GM21390 (cell line): ENCODE results near the gene RAB38.

Source experiments
- ATAC-seq: cut with Tn5 transposase; IDR thresholded peaks from one replicate; pipeline ENCODE4 v1.9.1; 2021; ENCODE audit not compliant: unreplicated experiment

The RAB38 gene

DNA sequence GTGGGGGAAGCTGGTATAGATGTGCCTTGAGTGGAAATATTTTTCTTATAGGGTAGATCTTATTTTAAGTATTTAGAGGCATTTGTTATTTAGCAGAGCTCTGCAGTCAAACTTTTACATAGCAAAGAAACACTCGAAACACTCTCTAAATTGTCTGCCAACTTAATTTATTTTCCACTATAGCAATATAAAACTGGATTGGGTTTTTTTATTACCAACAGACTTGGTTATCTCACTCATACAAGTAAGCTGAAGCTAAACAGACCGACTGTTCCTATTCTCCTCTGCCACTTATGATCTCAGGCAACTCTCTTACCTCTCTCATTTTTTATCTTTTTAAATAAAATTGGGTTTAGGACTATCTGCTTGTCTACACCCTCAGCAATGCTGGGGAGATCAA, 4.6 kb downstream of the RAB38 start:
- no peak for ATAC-seq

DNA sequence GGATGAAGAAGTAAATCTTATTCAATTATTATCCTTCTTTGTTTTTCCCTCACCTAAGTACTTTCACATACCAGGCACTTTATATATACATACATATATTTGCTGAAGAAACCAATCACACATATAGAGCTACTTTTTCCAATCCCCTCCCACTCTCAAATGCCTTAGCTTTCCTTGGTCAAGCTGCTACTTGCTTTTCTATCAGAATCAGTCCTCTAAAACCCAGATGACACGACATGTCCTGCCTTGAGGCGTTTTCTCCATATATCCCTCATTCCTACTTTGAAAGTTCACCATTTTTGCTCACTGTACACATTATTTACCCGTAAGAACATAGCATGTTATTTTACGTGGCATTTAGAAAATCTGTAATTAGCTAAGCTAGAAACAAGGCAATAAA, 5.4 kb downstream of the RAB38 start:
- no peak for ATAC-seq

- no peak for ATAC-seq
Observed at GRCh38 chr11:88169471-88169870, 5.8 kb downstream of the RAB38 start.

DNA sequence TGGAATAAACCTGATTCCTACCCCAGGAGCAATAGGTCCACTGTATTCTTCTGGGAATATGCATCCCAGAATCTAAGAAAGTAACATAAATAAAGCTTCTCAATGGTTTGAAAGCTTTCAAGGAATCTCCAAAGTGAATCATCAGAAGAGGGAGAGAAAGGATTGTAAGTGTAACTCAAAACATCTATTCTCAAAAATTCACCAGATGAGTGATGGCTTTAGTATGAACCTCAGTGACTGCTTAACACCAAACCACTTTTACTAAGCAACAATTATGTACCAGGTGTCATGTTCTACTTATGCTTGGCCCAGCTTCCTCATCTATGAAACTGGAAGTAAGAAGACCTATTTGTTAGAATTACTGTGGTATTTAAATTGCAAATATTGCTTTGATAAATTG, 7.4 kb downstream of the RAB38 start:
- no peak for ATAC-seq

- ATAC-seq = no peak
Observed at GRCh38 chr11:88164806-88165585, 10.2 kb downstream of the RAB38 start.

DNA sequence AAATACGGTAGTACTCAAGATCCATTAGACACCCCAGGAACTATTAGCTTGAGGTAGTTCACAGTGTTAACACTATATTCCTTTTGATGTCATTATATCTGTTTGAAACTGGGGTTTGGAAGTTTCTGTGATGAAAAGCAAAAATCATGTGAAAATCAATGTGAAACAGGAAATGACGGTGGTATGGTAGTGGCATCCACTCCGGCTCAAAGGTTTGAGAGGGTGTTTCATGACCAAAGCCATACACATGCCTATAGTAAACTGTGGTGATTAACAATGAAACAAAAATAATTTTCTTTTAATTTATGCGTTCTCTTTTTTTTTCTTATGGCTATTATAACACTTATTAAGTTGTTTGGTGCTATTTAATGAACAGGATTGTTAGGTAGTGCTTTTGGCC, 10.9 kb downstream of the RAB38 start:
- no peak for ATAC-seq

GRCh38 chr11:88158081-88158480, 17.2 kb downstream of the RAB38 start:
- no peak for ATAC-seq

GRCh38 chr11:88157370-88157769, 17.9 kb downstream of the RAB38 start:
- ATAC-seq = no peak

GRCh38 chr11:88152381-88152780, 22.9 kb downstream of the RAB38 start:
- no peak for ATAC-seq

- ATAC-seq = no peak
Observed at GRCh38 chr11:88151709-88152265, 23.5 kb downstream of the RAB38 start.

GRCh38 chr11:88146106-88146505, 29.1 kb downstream of the RAB38 start:
- ATAC-seq = no peak

- no peak for ATAC-seq
Observed at GRCh38 chr11:88139865-88140264, 35.4 kb downstream of the RAB38 start.

DNA sequence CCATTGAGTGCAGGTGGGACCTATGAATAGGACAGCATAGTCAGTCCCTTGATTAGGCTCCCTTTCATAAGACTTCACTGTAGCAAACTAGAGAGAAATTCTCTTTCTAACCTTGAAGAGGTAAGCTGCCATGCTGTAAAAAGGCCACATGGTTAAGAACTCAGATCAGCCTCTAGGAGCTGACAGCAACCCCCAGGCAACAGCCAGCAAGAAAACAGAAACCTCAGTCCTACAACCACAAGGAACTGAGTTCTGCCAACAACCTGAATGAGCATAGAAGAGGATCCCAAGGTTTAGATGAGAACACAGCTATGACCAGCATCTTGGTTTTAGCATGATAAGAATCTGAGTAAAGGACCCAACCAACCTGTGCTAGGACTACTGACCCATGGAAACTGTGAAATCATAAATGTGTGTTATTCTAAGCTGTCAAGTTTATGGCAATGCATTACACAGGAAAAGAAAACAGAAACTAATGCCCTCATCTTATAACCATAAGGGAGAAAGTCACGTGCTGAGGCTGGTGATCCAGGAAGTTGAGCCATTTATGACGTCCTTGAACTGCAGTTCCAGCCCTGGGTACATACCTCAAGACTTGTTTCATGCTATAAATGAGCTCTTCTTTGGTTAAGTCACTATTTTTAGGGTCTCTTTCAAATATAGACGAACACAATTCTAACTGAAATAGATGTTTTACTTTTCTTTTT, 43.3 kb downstream of the RAB38 start:
- peak; percentile 47 for ATAC-seq

- no peak for ATAC-seq
Observed at GRCh38 chr11:88122956-88123355, 52.3 kb downstream of the RAB38 start.

DNA sequence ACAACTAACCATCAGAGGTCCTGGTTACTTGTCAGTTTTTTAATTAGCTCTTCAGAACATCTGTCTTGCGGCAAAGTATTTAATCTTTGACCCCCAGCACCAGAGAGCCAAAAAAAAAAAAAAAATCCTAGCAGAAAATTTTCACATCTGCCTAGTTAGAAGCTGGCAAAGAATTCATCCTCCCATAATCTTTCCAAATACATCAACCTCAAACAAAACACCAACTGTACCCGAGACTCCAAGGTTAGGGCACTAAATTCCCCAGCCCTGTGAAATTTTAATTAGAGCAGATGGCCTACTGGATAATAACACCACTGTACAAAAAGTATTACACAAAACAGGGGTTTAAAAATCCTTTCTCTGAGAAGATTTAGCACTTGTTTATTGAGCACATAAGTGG, 55.7 kb downstream of the RAB38 start:
- no peak for ATAC-seq

- no peak for ATAC-seq
Observed at GRCh38 chr11:88117281-88117858, 57.9 kb downstream of the RAB38 start.

DNA sequence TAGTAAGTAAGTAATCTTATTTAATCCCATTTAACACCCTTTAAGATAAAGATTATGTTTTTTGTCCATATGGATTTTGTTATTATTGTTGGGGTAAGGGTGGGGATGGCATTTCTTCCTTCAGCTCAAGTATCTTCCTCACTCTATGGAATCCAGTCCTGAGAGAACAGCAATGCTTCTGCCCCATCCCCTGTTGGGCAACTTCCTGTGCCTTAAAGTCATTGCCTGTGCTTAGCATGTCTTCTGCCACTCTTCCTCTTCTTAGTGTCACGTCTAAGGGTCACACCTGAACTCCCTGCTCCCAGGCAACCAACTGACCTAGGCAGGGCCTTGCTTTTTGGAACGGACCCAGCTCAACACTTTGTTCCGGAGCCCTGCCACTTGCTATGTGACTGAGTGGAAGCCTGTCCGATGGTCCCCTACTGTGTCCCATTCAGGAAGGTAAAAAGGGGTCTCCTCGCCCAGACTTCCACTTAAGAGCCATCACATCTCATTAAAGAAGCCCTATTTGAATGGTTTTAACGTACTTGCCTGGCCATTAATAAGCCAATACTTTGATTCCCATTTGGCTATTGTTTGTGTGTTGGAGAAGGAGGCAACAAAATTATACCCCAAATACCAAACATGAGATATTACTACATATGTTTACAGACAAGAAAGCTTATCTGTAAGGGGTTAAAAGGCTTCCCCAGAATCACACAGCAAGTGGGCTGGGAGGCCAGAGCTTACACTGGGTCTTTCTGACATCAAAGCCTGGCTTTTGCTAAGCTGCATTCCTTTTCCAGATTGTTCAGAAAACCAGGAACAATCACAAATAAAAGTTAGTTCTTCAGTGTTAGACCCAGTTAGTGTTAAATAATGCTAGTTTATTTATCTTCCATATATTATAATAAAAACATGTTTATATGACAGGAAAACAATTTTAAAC, 59.2 kb downstream of the RAB38 start:
- no peak for ATAC-seq

- ATAC-seq = no peak
Observed at GRCh38 chr11:88114486-88115045, 60.7 kb downstream of the RAB38 start.

DNA sequence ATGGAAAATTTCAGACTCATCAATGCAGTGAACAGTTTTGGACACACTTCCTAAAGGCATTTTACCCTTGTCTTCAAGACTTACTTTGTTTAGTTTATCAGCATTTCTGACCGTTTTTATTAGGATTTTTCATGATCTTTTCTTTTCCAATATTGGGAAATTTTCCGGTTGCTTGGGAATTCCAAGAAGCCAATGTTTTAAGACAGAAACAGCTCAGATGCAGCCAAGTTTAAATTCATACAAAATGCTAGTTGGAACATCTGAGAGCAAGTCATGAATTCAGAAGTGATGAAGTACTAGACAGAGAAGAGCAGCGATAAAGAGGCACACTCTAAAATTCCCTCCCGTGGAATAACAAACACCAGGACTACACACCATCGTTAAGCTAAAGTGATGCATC, 68.6 kb downstream of the RAB38 start:
- no peak for ATAC-seq

DNA sequence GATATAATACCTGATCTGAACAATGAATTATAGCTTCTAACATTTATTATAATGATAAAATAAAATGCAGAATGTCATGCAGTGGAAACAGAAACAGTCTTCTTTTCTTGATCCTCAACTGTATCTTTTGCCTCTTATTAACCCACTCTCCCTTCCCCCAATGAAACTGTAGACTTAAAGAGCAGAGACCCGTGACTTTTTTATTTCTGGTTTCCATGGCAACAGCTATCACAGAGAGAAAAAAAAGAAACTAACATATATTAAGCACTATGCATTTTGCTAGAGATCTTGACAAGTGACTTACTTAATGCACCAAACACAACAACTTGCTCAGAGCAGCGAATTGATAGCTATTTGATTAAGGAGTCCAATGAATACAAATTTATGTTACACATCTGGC, 69.3 kb downstream of the RAB38 start:
- no peak for ATAC-seq

DNA sequence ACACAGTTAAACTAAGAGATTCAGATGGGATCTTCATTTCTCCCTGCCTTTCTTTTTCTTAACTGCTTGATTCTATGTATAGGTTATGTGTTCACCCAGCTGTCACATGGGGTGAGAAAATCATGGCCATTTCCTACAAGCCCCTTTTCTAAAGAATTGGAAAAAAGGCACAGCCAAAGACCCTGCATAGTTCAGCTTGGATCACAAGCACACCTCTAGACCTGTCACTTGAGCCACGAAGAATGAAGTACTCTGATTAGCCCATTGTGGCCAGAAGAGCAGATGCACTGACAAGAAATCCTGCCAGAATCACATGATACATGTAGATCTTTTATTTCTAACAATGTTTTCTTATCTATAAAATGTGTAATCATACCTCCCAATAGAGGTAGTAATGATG, 69.7 kb downstream of the RAB38 start:
- ATAC-seq = no peak
